GM18505 (cell line): Measurements from ENCODE around the gene SETSIP.
"Not testable (repeated sequence)": the region's sequence is repeated elsewhere in the genome, so short reads cannot be mapped to it uniquely, and the experiment has no call there.

ENCODE experiments used
- ATAC-seq: cut with Tn5 transposase; IDR thresholded peaks from one replicate; pipeline ENCODE4 v1.9.1; 2021; ENCODE audit not compliant: unreplicated experiment
- POLR2A ChIP-seq: IDR thresholded peaks from 4 replicates; pipeline ENCODE4 v1.6.1; 2011; ENCODE audit warnings: borderline replicate concordance; ENCODE audit not compliant: insufficient read depth, insufficient read length; ENCODE audit errors: extremely low read depth

The SETSIP gene

GRCh38 chr1:92080128-92080985 lies 5.1 kb upstream of the SETSIP start, which contains the start of gene BTBD8:
Gene BTBD8 (plus strand): TSS chr1:92080345. CDS start chr1:92080572, 227 bp downstream.
- TF ChIP-seq POLR2A: peak; percentile 23
- ATAC-seq: peak; percentile 98

GRCh38 chr1:92079441-92079840 lies 4.2 kb upstream of the SETSIP start:
- ATAC-seq: no peak
- TF ChIP-seq POLR2A: no peak

GRCh38 chr1:92078077-92078476 lies 2.9 kb upstream of the SETSIP start:
- not testable (repeated sequence) for ATAC-seq

- no peak for TF ChIP-seq POLR2A
- no peak for ATAC-seq
Measured at GRCh38 chr1:92076363-92076762, 1.2 kb upstream of the SETSIP start.

- not testable (repeated sequence) for ATAC-seq
Measured at GRCh38 chr1:92074446-92074845, 765 bp downstream of the SETSIP start.

GRCh38 chr1:92070892-92071291 lies 4.3 kb downstream of the SETSIP start:
- no peak for ATAC-seq
- no peak for TF ChIP-seq POLR2A

GRCh38 chr1:92066321-92066720 lies 8.9 kb downstream of the SETSIP start:
- ATAC-seq: no peak
- TF ChIP-seq POLR2A: no peak

GRCh38 chr1:92065042-92065441 lies 10.2 kb downstream of the SETSIP start:
- TF ChIP-seq POLR2A: no peak
- ATAC-seq: no peak

GRCh38 chr1:92051948-92052347 lies 23.3 kb downstream of the SETSIP start:
- no peak for TF ChIP-seq POLR2A
- no peak for ATAC-seq

- no peak for TF ChIP-seq POLR2A
- no peak for ATAC-seq
Measured at GRCh38 chr1:92045766-92046495, 29.3 kb downstream of the SETSIP start.

- TF ChIP-seq POLR2A: no peak
- no peak for ATAC-seq
Measured at GRCh38 chr1:92043621-92044020, 31.6 kb downstream of the SETSIP start.

GRCh38 chr1:92040971-92041370 lies 34.2 kb downstream of the SETSIP start:
- no peak for TF ChIP-seq POLR2A
- no peak for ATAC-seq

GRCh38 chr1:92038695-92039346 lies 36.4 kb downstream of the SETSIP start:
- TF ChIP-seq POLR2A: no peak
- ATAC-seq: no peak

GRCh38 chr1:92037400-92037799 lies 37.8 kb downstream of the SETSIP start:
- no peak for ATAC-seq
- TF ChIP-seq POLR2A: no peak
